ENCODE data around the gene CLDN3.
"Not testable (repeated sequence)": the region's sequence is repeated elsewhere in the genome, so short reads cannot be mapped to it uniquely, and the experiment has no call there.

CLDN3 gene

DNA sequence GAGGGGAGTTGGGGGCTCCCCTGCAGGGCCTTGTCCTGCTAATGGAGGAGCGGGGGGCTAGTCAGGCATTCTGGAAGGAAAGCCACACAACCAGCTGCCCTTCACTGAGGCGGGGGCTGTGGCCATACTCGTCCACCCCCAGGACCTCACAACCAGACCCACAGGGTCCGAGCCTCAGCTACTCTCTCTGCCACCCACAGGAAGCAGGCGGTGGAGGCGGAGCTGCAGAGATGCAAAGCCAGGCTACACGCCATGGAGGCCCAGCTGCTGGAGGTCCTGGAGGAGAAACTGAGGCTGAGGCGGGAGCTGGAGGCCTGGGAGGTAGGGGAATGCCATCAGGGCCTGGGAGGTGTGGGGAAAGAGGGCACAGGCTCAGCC lies 34.6 kb downstream of the CLDN3 start:
- no peak for DNase-seq

DNA sequence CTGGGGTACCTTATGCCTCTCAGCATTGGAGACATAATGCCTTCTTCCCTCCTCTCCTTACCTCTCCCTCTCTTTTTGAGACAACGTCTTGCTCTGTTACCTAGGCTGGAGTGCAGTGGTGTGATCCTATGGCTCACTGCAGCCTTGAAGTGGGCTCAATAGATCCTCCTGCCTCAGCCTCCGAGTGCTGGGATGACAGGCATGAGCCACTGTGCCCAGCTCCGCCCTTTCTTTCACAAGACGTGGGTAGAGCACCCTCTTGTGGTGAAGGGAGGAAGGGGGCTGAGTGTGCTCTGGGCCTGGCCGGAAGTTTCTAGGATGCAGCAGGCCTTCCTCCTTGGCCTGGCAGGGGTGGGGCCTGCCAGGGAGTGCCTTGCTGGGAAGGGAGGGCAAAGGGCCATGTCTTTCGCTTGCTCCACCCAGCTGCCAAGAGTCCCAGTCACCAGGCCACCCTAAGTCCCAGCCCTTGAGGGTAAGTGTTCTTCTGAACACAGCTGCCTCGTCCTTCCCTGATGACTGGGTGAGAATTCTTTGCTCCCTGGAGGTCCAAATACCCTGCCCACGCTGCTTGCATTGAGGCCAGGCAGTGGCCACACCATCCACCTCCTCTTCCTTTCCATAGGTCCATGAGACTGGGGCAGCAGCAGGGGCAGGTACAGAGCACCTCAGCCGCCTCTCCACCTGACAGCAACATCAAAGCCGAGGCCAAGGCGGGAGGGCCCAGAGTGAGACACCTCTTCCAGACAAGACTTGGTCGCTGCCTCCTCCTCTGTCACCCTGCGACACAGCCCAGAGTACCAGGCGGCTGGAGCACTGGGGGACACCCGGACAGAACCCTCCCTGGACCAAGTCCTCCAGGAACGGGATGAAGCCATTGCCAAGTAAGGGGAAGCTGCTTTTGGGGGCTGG lies 35.2 kb downstream of the CLDN3 start:
- peak; percentile 94 for DNase-seq

DNA sequence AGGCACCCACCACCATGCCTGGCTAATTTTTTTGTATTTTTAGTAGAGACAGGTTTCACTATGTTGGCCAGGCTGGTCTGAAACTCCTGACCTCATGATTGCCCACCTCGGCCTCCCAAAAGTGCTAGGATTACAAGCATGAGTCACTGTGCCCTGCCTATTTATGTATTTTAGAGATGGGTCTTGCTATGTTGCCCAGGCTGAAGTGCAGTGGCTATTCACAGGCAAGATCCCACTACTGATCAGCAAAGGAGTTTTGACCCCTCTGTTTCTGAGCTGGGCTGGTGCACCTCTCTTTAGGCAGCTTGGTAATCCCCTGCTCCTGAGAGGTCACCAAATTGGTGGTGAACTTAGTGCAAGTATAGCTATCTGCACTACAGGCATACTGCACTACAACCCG lies 37.7 kb downstream of the CLDN3 start:
- DNase-seq, result no peak

DNA sequence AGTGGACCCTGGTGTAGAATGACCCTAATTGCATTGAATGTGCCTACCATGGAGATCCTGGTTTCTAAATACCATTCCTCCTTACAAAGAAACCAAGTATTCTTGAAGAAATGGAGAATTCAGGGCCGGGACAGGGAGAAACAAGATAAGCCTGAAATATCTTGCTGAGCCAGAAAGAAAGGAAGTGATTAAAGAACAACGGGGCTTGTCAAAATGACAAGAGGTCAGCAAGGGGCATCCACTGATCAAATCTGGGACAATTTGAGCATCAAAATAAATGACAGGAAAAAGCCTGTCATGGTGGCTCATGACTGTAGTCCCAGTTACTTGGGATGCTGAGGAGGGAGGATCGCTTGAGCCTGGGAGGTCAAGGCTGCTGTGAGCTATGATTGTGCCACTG lies 39.6 kb downstream of the CLDN3 start:
- no peak for DNase-seq

DNA sequence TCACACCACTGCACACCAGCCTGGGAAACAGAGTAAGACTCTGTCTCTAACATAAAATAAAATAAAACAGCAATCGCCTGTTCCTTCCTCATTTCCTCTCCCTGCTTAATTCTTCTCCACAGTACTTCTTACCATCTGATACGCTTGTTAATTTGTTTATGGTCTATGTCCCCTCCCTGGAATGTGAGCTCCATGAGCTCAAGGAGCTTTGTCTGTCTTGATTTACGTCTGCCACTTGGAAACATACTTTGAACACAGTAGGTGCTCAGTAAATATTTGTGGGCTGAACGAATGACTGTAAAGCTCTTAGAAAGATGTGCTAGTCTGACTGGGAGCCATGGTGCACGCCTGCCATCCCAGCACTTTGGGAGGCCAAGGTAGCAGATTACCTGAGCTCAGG lies 41.5 kb downstream of the CLDN3 start:
- no peak for DNase-seq

DNA sequence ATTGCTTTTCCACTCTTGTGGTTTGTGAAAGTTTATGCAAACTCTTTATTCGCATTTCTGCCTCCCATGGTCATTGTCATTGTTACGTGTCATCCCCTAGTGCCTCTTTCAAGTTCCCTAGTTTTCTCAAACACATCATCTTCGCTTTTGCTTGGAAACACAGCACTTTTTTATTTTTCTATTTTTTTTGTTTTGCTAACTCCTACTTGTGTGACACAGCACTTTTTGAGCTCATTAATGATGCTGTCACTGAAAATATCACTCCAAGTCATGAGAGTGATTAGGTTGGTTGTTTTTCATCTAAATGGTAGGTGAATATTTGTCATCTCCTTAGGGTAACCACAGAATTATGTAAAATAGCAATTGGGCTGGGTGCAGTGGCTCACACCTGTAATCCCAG lies 42.1 kb downstream of the CLDN3 start:
- DNase-seq, result peak; percentile 53

DNA sequence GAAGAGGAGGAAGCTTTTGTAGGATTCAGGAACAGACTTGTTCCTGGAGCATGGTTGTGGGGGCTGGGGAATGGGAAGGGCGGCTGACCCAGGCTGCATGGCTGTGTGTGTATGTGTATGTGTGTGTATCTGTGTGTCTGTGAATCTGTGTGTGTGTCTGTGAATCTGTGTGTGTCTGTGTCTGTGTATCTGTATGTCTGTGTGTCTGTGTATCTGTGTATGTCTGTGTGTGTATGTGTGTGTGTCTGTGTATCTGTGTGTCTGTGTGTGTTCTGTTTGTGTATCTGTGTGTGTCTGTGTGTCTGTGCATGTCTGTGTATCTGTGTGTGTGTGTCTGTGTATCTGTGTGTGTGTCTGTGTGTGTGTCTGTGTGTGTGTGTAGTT lies 44.0 kb downstream of the CLDN3 start:
- DNase-seq, result no peak

DNA sequence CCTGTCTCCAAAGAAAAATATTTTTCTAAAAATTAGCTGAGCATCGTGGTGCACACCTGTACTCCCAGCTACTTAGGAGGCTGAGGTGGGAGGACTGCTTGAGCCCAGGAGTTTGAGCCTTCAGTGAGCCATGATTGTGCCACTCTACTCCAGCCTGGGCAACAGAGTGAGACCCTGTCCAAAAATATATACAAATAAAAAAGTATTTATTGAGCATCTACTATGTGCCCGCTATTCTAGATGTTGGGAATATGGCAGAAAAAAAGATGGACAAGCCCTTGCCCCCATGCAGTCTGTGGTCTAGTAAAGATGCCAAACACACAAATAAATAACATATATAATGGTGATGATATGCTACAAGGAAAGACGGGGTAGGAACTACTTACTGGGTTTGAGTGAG lies 46.3 kb downstream of the CLDN3 start:
- DNase-seq, result no peak

DNA sequence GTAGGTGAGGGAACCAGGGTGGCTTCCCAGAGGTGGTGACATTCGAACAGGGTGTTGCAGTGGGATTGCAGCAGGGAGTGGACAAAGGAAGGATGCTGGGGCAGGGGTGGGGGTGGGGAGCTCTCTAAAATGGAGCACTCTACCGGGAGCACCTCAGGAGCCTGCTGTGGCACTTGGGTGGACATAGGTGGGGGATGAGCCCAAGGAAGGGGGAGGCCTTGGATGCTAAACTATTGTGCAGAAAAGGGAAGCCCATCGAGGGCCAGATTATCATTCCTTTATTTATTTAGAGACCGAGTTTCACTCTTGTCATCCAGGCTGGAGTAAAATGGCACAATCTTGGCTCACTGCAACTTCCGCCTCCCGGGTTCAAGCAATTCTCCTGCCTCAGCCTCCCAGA lies 47.3 kb downstream of the CLDN3 start:
- no peak for DNase-seq

DNA sequence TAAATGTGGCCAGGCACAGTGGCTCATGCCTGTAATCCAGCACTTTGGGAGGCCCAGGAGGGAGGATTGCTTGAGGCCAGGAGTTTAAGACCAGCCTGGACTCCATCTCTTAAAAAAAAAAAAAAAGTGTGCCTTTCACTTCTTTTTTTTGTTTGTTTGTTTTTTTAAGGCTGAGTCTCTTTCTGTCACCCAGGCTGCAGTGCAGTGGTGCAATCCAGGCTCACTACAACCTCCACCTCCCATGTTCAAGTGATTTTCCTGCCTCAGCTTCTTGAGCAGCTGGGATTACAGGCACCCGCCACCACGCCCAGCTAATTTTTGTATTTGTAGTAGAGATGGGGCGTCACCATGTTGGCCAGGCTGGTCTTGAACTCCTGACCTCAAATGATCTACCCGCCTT lies 47.9 kb downstream of the CLDN3 start:
- DNase-seq, result peak; percentile 35

DNA sequence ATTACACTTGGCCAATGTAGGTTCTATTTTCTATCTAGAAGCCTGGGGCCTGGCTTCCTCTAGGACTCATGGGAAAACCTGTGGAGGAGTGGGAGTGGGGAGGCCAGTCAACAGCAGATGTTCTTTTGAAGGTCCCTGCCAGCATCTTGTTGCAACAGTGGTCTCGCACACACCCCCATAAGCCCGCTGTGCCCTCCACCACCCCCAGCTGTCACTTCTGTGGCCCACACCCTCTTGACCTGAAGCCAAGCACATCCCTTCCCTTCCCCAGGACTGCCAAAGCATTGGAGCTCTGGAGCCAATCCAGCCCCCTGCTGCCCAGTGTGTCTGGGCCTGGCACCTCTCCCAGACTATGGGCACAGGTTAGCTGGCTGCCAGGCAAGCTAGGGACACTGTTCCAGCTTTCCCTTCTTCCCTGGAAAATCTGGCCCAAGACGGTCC lies 48.7 kb downstream of the CLDN3 start:
- DNase-seq, result no peak

DNA sequence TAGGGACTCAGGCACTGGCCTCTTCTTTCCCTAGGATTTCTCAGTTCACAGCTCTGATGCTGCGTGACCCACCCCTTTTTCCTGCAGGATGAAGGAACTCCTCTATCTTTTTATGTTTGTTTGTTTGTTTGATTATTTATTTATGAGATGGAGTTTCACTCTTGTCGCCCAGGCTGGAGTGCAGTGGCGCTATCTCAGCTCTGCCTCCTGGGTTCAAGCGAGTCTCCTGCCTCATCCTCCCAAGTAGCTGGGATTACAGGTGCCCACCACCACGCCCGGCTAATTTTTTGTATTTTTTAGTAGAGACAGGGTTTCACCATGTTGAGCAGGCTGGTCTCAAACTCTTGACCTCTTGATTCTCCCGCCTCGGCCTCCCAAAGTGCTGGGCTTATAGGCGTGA lies 49.6 kb downstream of the CLDN3 start:
- not testable (repeated sequence) for DNase-seq

DNA sequence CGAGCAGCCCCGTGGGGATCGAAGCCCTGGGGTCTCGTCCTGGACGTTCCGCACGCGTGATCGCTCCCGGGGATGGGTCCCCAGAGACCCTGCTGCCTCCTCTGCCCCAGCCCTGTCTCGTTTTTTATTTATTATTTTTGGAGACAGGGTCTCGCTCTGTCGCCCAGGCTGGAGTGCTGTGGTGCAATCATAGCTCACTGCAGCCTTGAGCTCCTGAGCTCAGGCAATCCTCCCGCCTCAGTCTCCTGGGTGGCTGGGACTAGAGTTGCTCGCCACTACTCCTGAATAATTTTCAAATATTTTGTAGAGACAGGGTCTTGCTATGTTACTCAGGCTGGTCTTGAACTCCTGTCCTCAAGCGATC lies 50.3 kb downstream of the CLDN3 start:
- DNase-seq, result no peak
